Keratinocyte (primary cell): Measurements from ENCODE around the gene ADARB2.

Experiments used
- CTCF ChIP-seq, 3 experiments: IDR thresholded peaks in 1 of 3; conservative IDR thresholded peaks in 1 of 3; optimal IDR thresholded peaks in 1 of 3; 2 replicates in 2 of 3; 3 replicates in 1 of 3; pipeline versions ENCODE3 to v1.5.1; 2011; ENCODE audit warnings: low read length in 3 of 3, mild to moderate bottlenecking in 3 of 3, moderate library complexity in 2 of 3, control low read depth in 1 of 3, inconsistent platforms in 1 of 3; ENCODE audit not compliant: insufficient read depth in 2 of 3; ENCODE audit errors: extremely low read depth in 1 of 3
- EZH2 ChIP-seq: IDR thresholded peaks from one replicate; pipeline ENCODE4 v1.6.1; 2012; ENCODE audit warnings: inconsistent platforms, mild to moderate bottlenecking, low read length, moderate library complexity

GRCh38 chr10:1683649-1684048 lies 53.7 kb downstream of the ADARB2 start:
- TF ChIP-seq CTCF (optimal IDR thresholded peaks at IDR 0.05 in 1 of 3, IDR thresholded peaks at IDR 0.05 in 1 of 3, conservative IDR thresholded peaks at IDR 0.05 in 1 of 3; ENCODE audit: extremely low read depth in 1 of 3, insufficient read depth in 2 of 3, low read length in 3 of 3) = no peak
- no peak for TF ChIP-seq EZH2
